HG02840 (cell line): ENCODE measurements around the gene F2.
"Not testable (repeated sequence)": the region's sequence is repeated elsewhere in the genome, so short reads cannot be mapped to it uniquely, and the experiment has no call there.

Experiments
- ATAC-seq: cut with Tn5 transposase; IDR thresholded peaks from one replicate; pipeline ENCODE4 v1.9.1; 2021; ENCODE audit warnings: mild to moderate bottlenecking, moderate library complexity, moderate number of reproducible peaks; ENCODE audit not compliant: unreplicated experiment, low FRiP score

F2 gene

GRCh38 chr11:46711303-46711702 is 7.7 kb upstream of the F2 start:
- ATAC-seq = no peak

- no peak for ATAC-seq
Observed at GRCh38 chr11:46712874-46713576, 6.0 kb upstream of the F2 start.

GRCh38 chr11:46717825-46718154 is 1.2 kb upstream of the F2 start:
- not testable (repeated sequence) for ATAC-seq

- ATAC-seq = no peak
Observed at GRCh38 chr11:46718155-46719019, 626 bp upstream of the F2 start.

- ATAC-seq = no peak
Observed at GRCh38 chr11:46719543-46720218, 668 bp downstream of the F2 start.

- no peak for ATAC-seq
Observed at GRCh38 chr11:46721286-46721685, 2.3 kb downstream of the F2 start.

GRCh38 chr11:46722566-46723358 is 3.7 kb downstream of the F2 start:
- ATAC-seq = no peak

GRCh38 chr11:46723359-46723680 is 4.3 kb downstream of the F2 start:
- ATAC-seq = no peak

- no peak for ATAC-seq
Observed at GRCh38 chr11:46724088-46724487, 5.1 kb downstream of the F2 start.

GRCh38 chr11:46725338-46726205 is 6.6 kb downstream of the F2 start:
- no peak for ATAC-seq

- no peak for ATAC-seq
Observed at GRCh38 chr11:46726206-46726862, 7.3 kb downstream of the F2 start.

GRCh38 chr11:46727952-46728658 is 9.1 kb downstream of the F2 start:
- no peak for ATAC-seq

GRCh38 chr11:46728659-46729040 is 9.6 kb downstream of the F2 start:
- ATAC-seq = no peak

GRCh38 chr11:46729110-46730027 is 10.4 kb downstream of the F2 start:
- ATAC-seq = no peak

- ATAC-seq = no peak
Observed at GRCh38 chr11:46731545-46731944, 12.5 kb downstream of the F2 start.

GRCh38 chr11:46733234-46733633 is 14.2 kb downstream of the F2 start:
- ATAC-seq = no peak

GRCh38 chr11:46736146-46736545 is 17.1 kb downstream of the F2 start:
- ATAC-seq = no peak

GRCh38 chr11:46736615-46737014 is 17.6 kb downstream of the F2 start:
- no peak for ATAC-seq
